ENCODE data around the gene PRDX2. TPM values are rescaled to one million over a fixed set of nuclear protein-coding genes. Genes with fewer than 3 reads are reported as not detected.

PRDX2 gene
- polyA plus RNA-seq, 1 of the 3 experiments (the other 2 are of a cell fraction) = 341 TPM

GRCh38 chr19:12778017-12778904 is 23.3 kb downstream of the PRDX2 start (continued):
- TF ChIP-seq CTCF (IDR thresholded peaks at IDR 0.05) (no peak), SIN3A (IDR thresholded peaks at IDR 0.05; ENCODE audit: borderline replicate concordance, low read depth, low read length) (peak; percentile 66; the same call in 1 of the 2 replicates), NRF1 (IDR thresholded peaks at IDR 0.05; ENCODE audit: low read depth, low read length) (peak; percentile 52), MEF2A (IDR thresholded peaks at IDR 0.05; ENCODE audit: borderline replicate concordance, low read depth) (no peak), SMC3 (IDR thresholded peaks at IDR 0.05; ENCODE audit: low read depth, low read length) (no peak), TEAD4 (IDR thresholded peaks at IDR 0.05; ENCODE audit: borderline replicate concordance, insufficient read depth) (no peak), TAF1 (IDR thresholded peaks at IDR 0.05; ENCODE audit: borderline replicate concordance, low read depth, low read length) (no peak), PBX3 (IDR thresholded peaks at IDR 0.05) (0 out of 2 replicates have a peak, but pooled peaks have one; percentile 4), TCF12 (IDR thresholded peaks at IDR 0.05) (peak; percentile 33; the same call in 1 of the 2 replicates), EP300 (IDR thresholded peaks at IDR 0.05; ENCODE audit: borderline replicate concordance in 1 of 2, low read depth in 1 of 2, low read length in 1 of 2) (no peak), RFX5 (IDR thresholded peaks at IDR 0.05; ENCODE audit: low read length) (no peak), JUND (IDR thresholded peaks at IDR 0.05) (no peak), RXRA (IDR thresholded peaks at IDR 0.05; ENCODE audit: borderline replicate concordance, low read depth) (no peak), YY1 (IDR thresholded peaks at IDR 0.05; ENCODE audit: low read depth) (0 out of 2 replicates have a peak, but pooled peaks have one; percentile 24), MXI1 (IDR thresholded peaks at IDR 0.05; ENCODE audit: low read depth, low read length) (peak; percentile 92), IRF3 (IDR thresholded peaks at IDR 0.05; ENCODE audit: low read depth, low read length) (no peak), EZH2phosphoT487 (IDR thresholded peaks at IDR 0.05; ENCODE audit: borderline replicate concordance, low read depth) (no peak), RAD21 (IDR thresholded peaks at IDR 0.05; ENCODE audit: low read length) (0 out of 2 replicates have a peak, but pooled peaks have one; percentile 11), MAX (IDR thresholded peaks at IDR 0.05; ENCODE audit: low read depth) (peak; percentile 59; the same call in 1 of the 2 replicates), RCOR1 (IDR thresholded peaks at IDR 0.05; ENCODE audit: low read length) (0 out of 2 replicates have a peak, but pooled peaks have one; percentile 13), ELF1 (IDR thresholded peaks at IDR 0.05) (no peak), FOXM1 (IDR thresholded peaks at IDR 0.05; ENCODE audit: low read depth) (no peak), NFIC (IDR thresholded peaks at IDR 0.05; ENCODE audit: borderline replicate concordance) (no peak), CHD2 (IDR thresholded peaks at IDR 0.05; ENCODE audit: low read length, partially characterized antibody) (peak; percentile 93), GATA2 (CRISPR knock-in tag; IDR thresholded peaks at IDR 0.05) (peak; percentile 27; the same call in 1 of the 2 replicates), FOXJ3 (CRISPR knock-in tag; IDR thresholded peaks at IDR 0.05) (no peak), FOSL2 (IDR thresholded peaks at IDR 0.05; ENCODE audit: borderline replicate concordance, low read depth) (no peak)
